ENCODE measurements around the gene GAST.
"Not testable (repeated sequence)": the region's sequence is repeated elsewhere in the genome, so short reads cannot be mapped to it uniquely, and the experiment has no call there.

The GAST gene

DNA sequence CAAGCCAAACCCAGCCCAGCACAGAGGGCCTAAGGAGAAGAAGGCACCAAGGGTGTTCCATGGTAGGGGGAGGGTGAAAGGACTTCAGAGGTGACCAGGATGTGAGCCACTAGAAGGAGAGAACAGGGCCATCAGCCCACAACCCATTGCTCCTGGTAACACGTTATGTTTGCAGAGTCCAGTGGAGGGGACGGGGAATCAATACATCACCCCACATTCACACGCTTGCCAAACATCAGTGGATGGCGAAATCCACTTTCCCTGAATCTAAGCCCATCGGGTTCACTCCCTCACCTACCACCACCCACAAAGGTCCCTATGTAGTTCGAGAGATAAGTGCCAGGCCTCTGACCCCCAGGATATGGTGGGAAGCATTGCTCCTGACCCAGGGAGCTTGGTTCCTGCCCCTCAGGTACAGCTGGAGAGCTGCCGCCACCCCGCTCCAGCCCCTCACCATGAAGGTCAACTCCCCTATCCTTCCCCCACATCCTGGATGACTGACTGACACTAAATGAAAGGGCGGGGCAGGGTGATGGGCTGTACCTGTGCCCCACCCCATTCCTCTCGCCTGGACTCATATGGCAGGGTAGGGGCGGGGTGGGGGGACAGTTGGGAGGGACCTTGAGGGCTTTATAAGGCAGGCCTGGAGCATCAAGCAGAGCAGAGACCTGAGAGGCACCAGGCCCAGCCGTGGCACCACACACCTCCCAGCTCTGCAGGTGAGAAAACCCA lies at the start of gene GAST:
TSS of gene GAST (plus strand) at position 663 of the 732 bp plus-strand sequence. CDS start 3,106 bp downstream, outside the sequence.
- DNase-seq (ENCODE audit: low spot score): no peak

DNA sequence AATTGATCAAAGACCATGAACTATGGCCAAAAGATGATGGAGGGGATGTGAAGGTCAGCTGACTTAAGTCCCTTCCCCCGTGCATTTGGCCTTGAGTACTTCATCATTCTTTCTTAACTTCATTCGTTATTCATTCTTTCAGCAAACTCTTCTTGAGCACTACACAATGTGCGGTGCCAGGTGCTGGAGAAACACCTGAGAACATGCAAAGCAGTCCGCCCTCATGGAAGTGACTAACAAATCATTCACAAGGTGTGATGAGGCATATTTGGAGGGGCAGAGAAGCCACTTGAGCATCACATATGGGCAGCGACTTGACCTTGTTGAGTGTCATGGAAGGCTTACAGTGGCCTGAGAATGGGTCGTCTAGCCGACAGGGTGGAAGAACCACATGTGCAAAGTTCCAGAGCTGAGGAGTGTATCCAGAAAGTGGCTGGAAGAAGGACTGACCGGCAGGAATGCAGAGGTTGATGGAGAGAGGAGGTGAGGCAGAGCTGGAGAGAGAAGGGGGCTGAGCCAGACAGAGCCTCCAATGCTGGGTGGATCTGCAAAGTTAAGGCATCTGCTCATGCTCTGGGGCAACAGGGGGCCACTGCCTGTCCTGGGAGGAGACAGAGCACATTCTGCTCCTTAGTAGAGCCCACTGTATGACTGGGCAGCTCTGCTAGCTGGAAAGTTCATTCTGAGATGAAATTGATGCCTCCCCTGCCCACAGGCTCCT lies 48.5 kb upstream of the GAST start:
- no peak for DNase-seq (ENCODE audit: low spot score)

- DNase-seq (ENCODE audit: low spot score): no peak
Observed at GRCh38 chr17:41664172-41664457, 48.0 kb upstream of the GAST start.

- DNase-seq (ENCODE audit: low spot score): no peak
Observed at GRCh38 chr17:41664587-41665565, 47.3 kb upstream of the GAST start.

DNA sequence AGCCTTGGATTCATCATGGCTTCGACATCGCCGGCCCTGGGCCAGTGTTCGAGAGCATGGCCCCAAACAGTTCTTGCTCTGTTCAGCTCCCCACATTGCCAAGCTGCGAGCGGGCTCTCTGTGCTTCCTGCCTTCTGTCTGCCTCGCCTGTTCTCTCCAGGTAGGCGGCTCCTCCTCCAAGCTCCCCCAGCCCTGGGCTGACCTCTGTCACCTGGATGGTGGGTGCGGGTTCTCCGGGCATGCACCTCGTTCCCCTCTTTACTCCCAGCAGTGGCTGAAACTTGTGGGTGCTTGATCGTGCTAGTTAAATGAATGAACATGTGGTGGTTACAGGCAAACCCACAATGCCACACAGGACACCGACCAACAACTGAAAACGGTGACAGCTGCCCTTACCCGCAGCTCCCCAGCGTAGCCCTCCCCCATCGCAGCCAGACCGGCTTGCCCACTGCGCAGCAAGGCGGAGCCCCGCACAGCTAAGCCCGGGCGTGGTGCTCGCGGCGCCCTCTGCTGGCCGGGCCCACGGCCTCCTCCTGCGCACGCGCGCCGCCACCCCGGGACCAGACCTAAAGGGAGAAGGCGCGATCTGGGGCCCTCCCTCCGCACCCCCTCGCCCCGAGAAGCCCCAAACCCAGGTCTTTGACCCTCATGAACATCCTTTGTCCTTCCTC lies 46.4 kb upstream of the GAST start:
- peak; percentile 98 for DNase-seq (ENCODE audit: low spot score)

DNA sequence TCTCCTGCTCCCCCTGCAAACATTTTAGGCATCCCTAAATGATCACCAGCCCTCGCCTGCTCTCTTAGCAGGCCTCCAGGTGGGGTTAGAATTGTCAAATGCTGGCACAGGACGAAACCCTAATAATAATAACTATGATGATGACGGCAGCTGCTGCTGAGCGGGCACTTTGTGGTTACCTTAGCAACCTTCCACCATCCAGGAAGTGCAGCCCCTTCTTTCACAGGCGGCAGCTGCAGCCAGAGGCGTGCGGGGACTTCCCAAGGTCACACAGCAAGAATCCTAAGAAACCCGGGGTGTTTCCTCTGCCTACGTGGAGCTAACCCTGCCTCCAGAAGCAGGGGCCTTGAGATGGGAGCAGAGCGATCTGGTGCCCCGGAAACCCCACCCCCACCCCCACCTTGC lies 45.9 kb upstream of the GAST start:
- peak; percentile 24 for DNase-seq (ENCODE audit: low spot score)

DNA sequence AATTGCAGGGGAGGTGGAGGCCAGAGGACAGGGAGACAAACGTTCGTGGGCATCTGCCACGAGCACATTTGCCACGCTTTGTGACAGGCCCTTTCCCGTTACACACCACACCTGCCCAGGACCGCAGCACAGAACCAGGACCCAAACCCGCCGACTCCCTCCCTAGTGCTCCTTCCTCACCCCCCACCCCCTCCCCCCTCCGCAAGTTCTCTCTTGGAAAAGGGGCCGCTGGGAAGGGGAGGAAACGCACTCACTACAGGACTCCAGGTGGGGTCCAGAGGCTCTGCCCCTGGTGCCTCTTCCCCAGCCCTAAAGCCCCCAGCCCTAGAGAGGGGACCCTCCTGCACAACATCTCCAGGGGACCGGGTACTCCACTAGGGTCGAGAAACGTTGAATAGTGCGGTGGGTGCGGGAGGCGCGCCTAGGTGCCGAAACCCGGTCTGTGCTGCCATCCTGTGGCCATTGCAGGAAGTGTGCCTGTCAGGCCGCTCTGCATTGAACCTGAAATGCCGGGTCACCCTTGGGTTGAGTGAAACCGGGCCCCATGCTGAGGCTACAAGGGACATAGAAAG lies 45.3 kb upstream of the GAST start:
- peak; percentile 89 for DNase-seq (ENCODE audit: low spot score)

DNA sequence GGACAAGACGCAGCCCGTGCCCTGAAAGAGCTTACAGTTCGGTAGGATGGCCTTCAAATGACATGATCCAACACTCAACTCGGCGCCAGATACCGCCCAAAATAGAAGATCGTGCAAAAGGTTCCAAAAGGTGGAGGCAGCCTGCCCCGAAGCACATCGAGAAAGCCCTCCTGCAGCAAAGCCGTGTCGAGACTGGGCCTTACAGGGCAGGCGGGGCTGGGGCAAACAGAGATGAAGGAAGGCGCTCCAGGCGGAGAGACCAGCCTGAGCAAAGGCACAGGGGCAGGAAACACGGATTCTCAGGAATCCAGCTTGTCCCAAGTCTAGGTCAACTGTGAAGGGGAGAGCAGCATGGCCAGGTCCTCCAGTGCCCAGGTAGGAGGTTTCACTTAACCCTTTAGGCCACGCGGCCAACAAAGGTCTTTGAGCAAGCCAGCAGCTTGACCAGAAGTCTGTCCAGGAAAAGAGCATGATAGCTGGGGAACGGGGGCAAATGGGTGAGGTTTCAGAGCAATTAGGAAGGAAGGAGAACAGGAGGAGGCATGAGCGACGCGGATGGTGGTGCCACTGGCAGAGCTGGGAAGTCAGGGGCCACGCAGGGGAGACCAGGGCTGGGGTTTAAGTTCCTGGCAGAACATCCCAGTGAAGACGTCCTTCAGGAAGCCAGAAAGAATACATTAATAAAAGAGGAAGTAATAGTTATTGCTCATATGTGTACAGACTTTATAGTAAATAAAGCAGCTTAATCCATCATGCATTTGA lies 44.7 kb upstream of the GAST start:
- DNase-seq (ENCODE audit: low spot score): no peak

- DNase-seq (ENCODE audit: low spot score): no peak
Observed at GRCh38 chr17:41672153-41672552, 40.0 kb upstream of the GAST start.

DNA sequence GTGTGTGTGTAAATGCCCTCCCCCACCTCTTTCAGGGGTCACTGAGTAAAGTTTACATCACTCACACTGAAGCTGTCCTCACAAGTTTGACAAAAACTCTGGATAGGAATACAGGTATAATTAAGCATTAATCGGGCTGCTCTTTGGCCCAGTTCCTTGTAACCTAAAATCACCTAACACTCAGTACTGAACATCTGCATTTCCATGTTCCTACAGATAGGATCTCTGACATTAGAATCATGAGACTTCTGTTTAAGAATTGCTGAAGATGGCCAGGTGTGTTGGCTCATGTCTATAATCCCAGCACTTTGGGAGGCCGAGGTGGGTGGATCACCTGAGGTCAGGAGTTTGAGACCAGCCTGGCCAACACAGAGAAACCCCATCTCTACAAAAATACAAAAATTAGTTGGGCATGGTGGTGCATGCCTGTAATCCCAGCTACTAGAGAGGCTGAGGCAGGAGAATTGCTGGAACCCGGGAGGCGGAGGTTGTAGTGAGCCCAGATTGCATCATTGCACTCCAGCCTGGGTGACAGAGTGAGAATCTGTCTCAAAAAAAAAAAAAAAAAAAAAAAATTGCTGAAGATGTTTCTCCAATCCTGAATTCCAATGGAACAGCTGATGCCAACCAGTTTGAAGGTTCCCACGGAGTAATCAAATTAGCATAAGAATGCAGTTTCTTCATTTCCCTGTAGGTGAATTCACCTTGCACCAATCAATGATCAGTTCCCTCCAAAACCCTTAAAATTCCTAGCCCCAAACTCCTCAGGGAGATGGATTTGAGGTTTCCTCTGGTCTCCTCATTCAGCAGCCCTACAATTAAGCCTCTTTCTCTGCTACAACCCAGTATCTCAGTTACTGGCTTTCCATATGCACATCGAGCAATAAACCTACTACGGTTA lies 36.7 kb upstream of the GAST start:
- DNase-seq (ENCODE audit: low spot score): not testable (repeated sequence)

- no peak for DNase-seq (ENCODE audit: low spot score)
Observed at GRCh38 chr17:41676058-41676419, 36.1 kb upstream of the GAST start.

GRCh38 chr17:41678411-41678906 lies 33.7 kb upstream of the GAST start:
- DNase-seq (ENCODE audit: low spot score): no peak

DNA sequence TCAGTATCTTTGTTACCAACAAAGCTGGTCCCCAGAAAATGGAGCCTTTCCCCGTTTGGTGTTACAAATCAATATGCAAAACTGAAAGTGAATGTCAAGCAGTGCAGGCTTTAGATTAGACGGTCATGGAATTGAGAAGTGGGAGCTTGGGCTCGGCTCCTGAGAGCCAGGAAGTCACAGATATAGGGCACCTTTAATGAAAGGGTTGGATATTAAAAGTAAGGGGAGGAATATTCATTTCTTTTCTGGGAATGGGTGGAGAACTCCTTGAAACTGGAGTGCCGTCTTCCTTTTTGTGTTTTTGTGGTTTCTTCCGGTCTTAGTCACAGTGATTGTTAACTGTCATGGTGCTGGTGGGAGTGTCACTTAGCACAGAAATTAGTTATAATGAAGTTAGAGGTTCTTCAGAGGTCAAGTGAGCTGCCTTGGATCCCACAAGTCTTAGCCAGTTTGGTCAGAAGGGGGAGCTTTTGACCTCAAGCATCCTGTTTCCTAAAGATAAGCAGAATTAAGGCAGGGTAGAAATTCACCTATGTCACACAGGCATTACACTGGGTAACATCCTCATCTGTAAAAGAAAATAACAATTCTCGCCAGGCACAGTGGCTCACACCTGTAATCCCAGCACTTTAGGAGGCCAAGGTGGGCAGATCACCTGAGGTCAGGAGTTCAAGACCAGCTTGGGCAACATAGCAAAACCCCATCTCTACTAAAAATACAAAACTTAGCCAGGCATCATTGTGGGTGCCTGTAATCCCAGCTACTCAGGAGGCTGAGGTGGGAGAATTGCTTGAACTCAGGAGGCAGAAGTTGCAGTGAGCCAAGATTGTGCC lies 33.0 kb upstream of the GAST start:
- no peak for DNase-seq (ENCODE audit: low spot score)

- no peak for DNase-seq (ENCODE audit: low spot score)
Observed at GRCh38 chr17:41679740-41680425, 32.2 kb upstream of the GAST start.

- DNase-seq (ENCODE audit: low spot score): no peak
Observed at GRCh38 chr17:41680426-41681040, 31.6 kb upstream of the GAST start.

GRCh38 chr17:41681776-41682175 lies 30.4 kb upstream of the GAST start:
- DNase-seq (ENCODE audit: low spot score): no peak

- no peak for DNase-seq (ENCODE audit: low spot score)
Observed at GRCh38 chr17:41682631-41683030, 29.5 kb upstream of the GAST start.

All from GM03348 (cell line).